ENCODE measurements around the gene PRKAA2.

The PRKAA2 gene

GRCh38 chr1:56660293-56660692, 15.2 kb downstream of the PRKAA2 start:
- no peaks in the 10 kb centered on the region for H4K20me1 ChIP-seq (ENCODE audit: insufficient read depth, low read length)
- H3K27me3 ChIP-seq (ENCODE audit: insufficient read depth, low read length): no peaks in the 10 kb centered on the region
- H3K9ac ChIP-seq (ENCODE audit: low read length): no peak overlapping the region
- H3K4me2 ChIP-seq (ENCODE audit: low read length): no peak overlapping the region
- H3K9me3 ChIP-seq (ENCODE audit: low read length): peaks cover 9% of the 10 kb centered on the region; the same call in 1 of the 2 replicates
- H3K27ac ChIP-seq (ENCODE audit: low read depth, low read length, poor library complexity, severe bottlenecking): no peak overlapping the region
- H3K4me3 ChIP-seq (ENCODE audit: low read depth, low read length, poor library complexity, severe bottlenecking): no peak overlapping the region
- H3K9me2 ChIP-seq (ENCODE audit: low read depth, low read length): no peaks in the 10 kb centered on the region
- no peaks in the 10 kb centered on the region for H3K79me2 ChIP-seq (ENCODE audit: insufficient read depth, low read length)
- no peak overlapping the region for H2AFZ ChIP-seq (ENCODE audit: low read length)
- TF ChIP-seq EZH2 (IDR thresholded peaks at IDR 0.05; ENCODE audit: borderline replicate concordance, low read length) (no peak), CTCF (IDR thresholded peaks at IDR 0.05; ENCODE audit: low read length) (no peak)
- no peaks in the 10 kb centered on the region for H3K36me3 ChIP-seq (ENCODE audit: insufficient read depth, low read length)
- no peaks in the 10 kb centered on the region for H3K4me1 ChIP-seq (ENCODE audit: insufficient read depth, low read length, severe bottlenecking)
- H3F3A ChIP-seq (ENCODE audit: insufficient read depth, low read length): no peaks in the 10 kb centered on the region

DNA sequence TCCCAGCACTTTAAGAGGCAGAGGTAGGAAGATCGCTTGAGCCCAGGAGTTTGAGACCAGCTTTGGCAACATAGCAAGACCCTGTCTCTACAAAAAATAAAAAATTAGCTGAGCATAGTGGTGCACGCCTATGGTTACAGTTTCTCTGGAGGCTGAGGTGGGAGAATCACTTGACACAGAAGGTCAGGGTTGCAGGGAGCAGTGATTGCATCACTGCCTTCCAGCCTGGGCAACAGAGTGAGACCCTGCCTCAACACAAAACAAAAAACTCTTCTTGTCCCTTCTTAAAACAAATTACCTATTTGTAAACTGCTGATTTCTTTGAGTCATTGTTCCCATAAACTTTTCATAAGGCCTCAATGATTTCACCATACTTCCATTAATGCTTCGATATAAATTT, 18.7 kb downstream of the PRKAA2 start:
- H3K4me2 ChIP-seq (ENCODE audit: low read length): no peak overlapping the region
- no peaks in the 10 kb centered on the region for H3K9me3 ChIP-seq (ENCODE audit: low read length)
- H2AFZ ChIP-seq (ENCODE audit: low read length): no peak overlapping the region
- no peaks in the 10 kb centered on the region for H3K79me2 ChIP-seq (ENCODE audit: insufficient read depth, low read length)
- H3K27ac ChIP-seq (ENCODE audit: low read depth, low read length, poor library complexity, severe bottlenecking): no peak overlapping the region
- TF ChIP-seq CTCF (IDR thresholded peaks at IDR 0.05; ENCODE audit: low read length) (no peak), EZH2 (IDR thresholded peaks at IDR 0.05; ENCODE audit: borderline replicate concordance, low read length) (no peak)
- H3K36me3 ChIP-seq (ENCODE audit: insufficient read depth, low read length): no peaks in the 10 kb centered on the region
- H3K27me3 ChIP-seq (ENCODE audit: insufficient read depth, low read length): no peaks in the 10 kb centered on the region
- H4K20me1 ChIP-seq (ENCODE audit: insufficient read depth, low read length): no peaks in the 10 kb centered on the region
- no peaks in the 10 kb centered on the region for H3F3A ChIP-seq (ENCODE audit: insufficient read depth, low read length)
- H3K9me2 ChIP-seq (ENCODE audit: low read depth, low read length): no peaks in the 10 kb centered on the region
- no peak overlapping the region for H3K4me3 ChIP-seq (ENCODE audit: low read depth, low read length, poor library complexity, severe bottlenecking)
- H3K4me1 ChIP-seq (ENCODE audit: insufficient read depth, low read length, severe bottlenecking): no peaks in the 10 kb centered on the region
- no peak overlapping the region for H3K9ac ChIP-seq (ENCODE audit: low read length)

DNA sequence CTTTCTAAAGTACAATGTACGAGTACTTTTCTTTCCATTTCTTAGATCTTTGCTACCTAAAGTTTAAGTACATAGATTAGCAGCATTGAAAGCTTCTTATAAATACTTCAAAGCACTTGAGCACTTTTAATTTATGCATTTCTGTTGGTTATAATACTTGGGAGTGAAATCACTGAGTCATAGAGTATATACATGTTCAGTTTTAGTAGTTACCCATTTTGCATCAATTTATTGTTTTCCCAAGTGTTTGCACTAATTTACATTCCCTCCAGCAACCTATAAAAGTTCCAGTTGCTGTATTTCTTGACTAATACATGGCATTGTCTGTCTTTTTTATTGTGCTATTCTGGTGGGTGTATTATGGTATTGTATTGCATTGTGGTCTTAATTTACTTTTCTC, 20.3 kb downstream of the PRKAA2 start:
- H3K27ac ChIP-seq (ENCODE audit: low read depth, low read length, poor library complexity, severe bottlenecking): no peak overlapping the region
- no peak overlapping the region for H3K9ac ChIP-seq (ENCODE audit: low read length)
- no peaks in the 10 kb centered on the region for H3K79me2 ChIP-seq (ENCODE audit: insufficient read depth, low read length)
- H3K36me3 ChIP-seq (ENCODE audit: insufficient read depth, low read length): no peaks in the 10 kb centered on the region
- H3F3A ChIP-seq (ENCODE audit: insufficient read depth, low read length): no peaks in the 10 kb centered on the region
- no peaks in the 10 kb centered on the region for H3K9me2 ChIP-seq (ENCODE audit: low read depth, low read length)
- no peaks in the 10 kb centered on the region for H3K4me1 ChIP-seq (ENCODE audit: insufficient read depth, low read length, severe bottlenecking)
- no peak overlapping the region for H3K4me3 ChIP-seq (ENCODE audit: low read depth, low read length, poor library complexity, severe bottlenecking)
- no peak overlapping the region for H3K4me2 ChIP-seq (ENCODE audit: low read length)
- no peak overlapping the region for H2AFZ ChIP-seq (ENCODE audit: low read length)
- no peaks in the 10 kb centered on the region for H4K20me1 ChIP-seq (ENCODE audit: insufficient read depth, low read length)
- TF ChIP-seq CTCF (IDR thresholded peaks at IDR 0.05; ENCODE audit: low read length) (no peak), EZH2 (IDR thresholded peaks at IDR 0.05; ENCODE audit: borderline replicate concordance, low read length) (no peak)
- no peaks in the 10 kb centered on the region for H3K9me3 ChIP-seq (ENCODE audit: low read length)
- no peaks in the 10 kb centered on the region for H3K27me3 ChIP-seq (ENCODE audit: insufficient read depth, low read length)
